Sigmoid colon (tissue), 4 donors: ENCODE measurements around the gene USP33.

Source experiments
- CTCF ChIP-seq, 4 experiments: fragments of 450-650 bp in 3 of 4; fragments of 200-600 bp in 1 of 4; IDR thresholded peaks; one replicate each; pipeline ENCODE4 v1.5.1; 2016 to 2019; ENCODE audit warnings: antibody characterized with exemption in 4 of 4, mild to moderate bottlenecking in 3 of 4, moderate library complexity in 2 of 4
- POLR2A ChIP-seq, 2 donors: fragments of 450-650 bp; IDR thresholded peaks; one replicate each; pipeline ENCODE4 v1.6.1; 2016; ENCODE audit warnings: antibody characterized with exemption in 2 of 2, mild to moderate bottlenecking in 2 of 2, moderate library complexity in 2 of 2
- POLR2AphosphoS5 ChIP-seq, 4 donors: sonication (generic); formaldehyde crosslinking; IDR thresholded peaks; one replicate each; pipeline ENCODE4 v1.6.1; 2017; ENCODE audit warnings: antibody characterized with exemption in 4 of 4

- TF ChIP-seq CTCF (IDR thresholded peaks at IDR 0.05) = no peak
- TF ChIP-seq POLR2A (IDR thresholded peaks at IDR 0.05) = no peak
- TF ChIP-seq POLR2AphosphoS5 (IDR thresholded peaks at IDR 0.05) = no peak
These were observed 87.3 kb downstream of the USP33 start for GRCh38 chr1:77672374-77672773.
